HCT116 (cell line): Measurements from ENCODE around the gene LGI2.

Experiments
- ATF3 ChIP-seq: IDR thresholded peaks from 2 replicates; pipeline ENCODE4 v1.6.1; 2012
- CTCF ChIP-seq, 3 experiments: fragments of 200-600 bp in 1 of 3; sonication (generic) in 1 of 3; IDR thresholded peaks in 2 of 3; conservative IDR thresholded peaks in 1 of 3; 2 replicates each; pipeline ENCODE4 v1.5.1; 2012 to 2017; ENCODE audit warnings: low read depth in 2 of 3, low read length in 2 of 3, antibody characterized with exemption in 1 of 3, borderline replicate concordance in 1 of 3, control low read depth in 1 of 3, mild to moderate bottlenecking in 1 of 3, mixed read lengths in 1 of 3, mixed run types in 1 of 3, moderate library complexity in 1 of 3; ENCODE audit not compliant: insufficient read depth in 1 of 3
- EZH2phosphoT487 ChIP-seq: fragments of 200-600 bp; IDR thresholded peaks from 2 replicates; pipeline ENCODE4 v1.6.1; 2018; ENCODE audit warnings: antibody characterized with exemption, borderline replicate concordance
- FOSL1 ChIP-seq: IDR thresholded peaks from 2 replicates; pipeline ENCODE4 v1.6.1; 2012; ENCODE audit warnings: low read depth
- MAX ChIP-seq: IDR thresholded peaks from 2 replicates; pipeline ENCODE4 v1.6.1; 2012
- POLR2A ChIP-seq: IDR thresholded peaks from 2 replicates; pipeline ENCODE4 v1.7.0; 2011; ENCODE audit warnings: borderline replicate concordance; ENCODE audit not compliant: insufficient read depth, insufficient read length; ENCODE audit errors: extremely low read depth
- POLR2AphosphoS5 ChIP-seq: IDR thresholded peaks from 2 replicates; pipeline ENCODE4 v1.6.1; 2011; ENCODE audit warnings: mild to moderate bottlenecking, low read depth, low read length, moderate library complexity
- REST ChIP-seq: IDR thresholded peaks from 2 replicates; pipeline ENCODE4 v1.6.1; 2012; ENCODE audit warnings: low read depth
- SIN3A ChIP-seq: IDR thresholded peaks from 2 replicates; pipeline ENCODE4 v1.6.1; 2012; ENCODE audit warnings: low read depth
- SP1 ChIP-seq: IDR thresholded peaks from 2 replicates; pipeline ENCODE4 v1.6.1; 2012; ENCODE audit warnings: low read depth
- SRF ChIP-seq: IDR thresholded peaks from 2 replicates; pipeline ENCODE4 v1.6.1; 2012; ENCODE audit warnings: low read depth
- TCF7L2 ChIP-seq: IDR thresholded peaks from 2 replicates; pipeline ENCODE4 v1.7.0; 2011; ENCODE audit warnings: borderline replicate concordance, inconsistent platforms; ENCODE audit not compliant: insufficient read depth, insufficient read length; ENCODE audit errors: extremely low read depth
- YY1 ChIP-seq: IDR thresholded peaks from 2 replicates; pipeline ENCODE4 v1.6.1; 2011; ENCODE audit warnings: low read length, low read depth, moderate library complexity, mild to moderate bottlenecking; ENCODE audit not compliant: insufficient replicate concordance; ENCODE audit errors: extremely low read depth

GRCh38 chr4:24970191-24970590, 60.6 kb downstream of the LGI2 start:
- TF ChIP-seq CTCF (IDR thresholded peaks at IDR 0.05 in 2 of 3, conservative IDR thresholded peaks at IDR 0.05 in 1 of 3; ENCODE audit: borderline replicate concordance in 1 of 3, insufficient read depth in 1 of 3, low read depth in 2 of 3, low read length in 2 of 3) (no peak), SIN3A (no peak), EZH2phosphoT487 (no peak), YY1 (no peak), ATF3 (no peak), POLR2A (no peak), REST (no peak), TCF7L2 (no peak), MAX (no peak), FOSL1 (no peak), SP1 (no peak), POLR2AphosphoS5 (no peak), SRF (no peak)
